HG03196 (cell line): ENCODE measurements around the gene KAZALD1.
A peak's percentile ranks its signal among the peaks of the same experiment; 100 is the strongest.

ENCODE experiments used
- ATAC-seq: cut with Tn5 transposase; IDR thresholded peaks from one replicate; pipeline ENCODE4 v1.9.1; 2021; ENCODE audit not compliant: unreplicated experiment

Gene KAZALD1

DNA sequence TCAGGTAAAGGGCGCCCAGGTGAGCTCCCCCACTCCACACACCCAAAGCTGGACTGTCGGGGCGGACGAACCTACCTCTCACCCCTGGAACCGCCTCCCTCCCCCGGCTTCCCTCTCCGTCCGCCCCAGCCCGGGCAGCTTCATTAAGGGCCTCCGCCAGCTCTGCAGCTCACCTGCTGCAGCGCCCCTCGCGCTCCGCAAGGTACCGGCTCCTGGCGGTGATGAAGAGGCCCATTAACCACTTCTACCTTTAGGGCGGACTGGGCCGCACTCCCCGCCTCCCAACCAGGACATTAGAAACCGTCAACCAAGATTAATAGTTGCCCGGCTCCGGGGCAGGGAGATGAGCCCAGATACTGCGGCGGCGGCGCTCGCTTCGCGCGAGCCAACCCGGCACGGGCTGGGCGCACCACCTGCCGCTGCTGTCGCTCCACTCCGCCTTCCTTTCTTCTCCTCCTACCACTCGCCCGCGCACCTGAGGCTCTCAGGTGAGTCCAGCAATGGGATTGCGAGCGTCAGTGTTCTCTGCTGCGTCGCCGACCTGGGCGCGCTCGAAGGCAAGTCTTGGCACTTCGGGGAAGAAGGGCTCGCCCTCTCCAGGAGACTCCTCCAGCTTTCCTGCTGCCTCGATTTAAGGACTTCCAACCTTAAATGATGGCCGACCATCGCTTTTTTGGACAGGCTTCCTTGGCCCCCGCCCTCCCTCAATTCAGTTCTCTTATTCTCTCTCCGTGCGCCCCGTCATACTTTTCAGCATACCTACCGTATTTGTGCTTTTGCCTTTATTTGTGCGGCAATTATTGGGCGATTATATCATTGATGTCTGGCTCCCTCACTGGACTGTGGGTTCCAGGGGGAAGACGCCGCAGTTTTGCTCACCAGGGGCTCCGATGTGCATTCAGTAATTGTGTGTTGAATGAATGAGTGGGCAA, 13.6 kb upstream of the KAZALD1 start:
- ATAC-seq: no peak

DNA sequence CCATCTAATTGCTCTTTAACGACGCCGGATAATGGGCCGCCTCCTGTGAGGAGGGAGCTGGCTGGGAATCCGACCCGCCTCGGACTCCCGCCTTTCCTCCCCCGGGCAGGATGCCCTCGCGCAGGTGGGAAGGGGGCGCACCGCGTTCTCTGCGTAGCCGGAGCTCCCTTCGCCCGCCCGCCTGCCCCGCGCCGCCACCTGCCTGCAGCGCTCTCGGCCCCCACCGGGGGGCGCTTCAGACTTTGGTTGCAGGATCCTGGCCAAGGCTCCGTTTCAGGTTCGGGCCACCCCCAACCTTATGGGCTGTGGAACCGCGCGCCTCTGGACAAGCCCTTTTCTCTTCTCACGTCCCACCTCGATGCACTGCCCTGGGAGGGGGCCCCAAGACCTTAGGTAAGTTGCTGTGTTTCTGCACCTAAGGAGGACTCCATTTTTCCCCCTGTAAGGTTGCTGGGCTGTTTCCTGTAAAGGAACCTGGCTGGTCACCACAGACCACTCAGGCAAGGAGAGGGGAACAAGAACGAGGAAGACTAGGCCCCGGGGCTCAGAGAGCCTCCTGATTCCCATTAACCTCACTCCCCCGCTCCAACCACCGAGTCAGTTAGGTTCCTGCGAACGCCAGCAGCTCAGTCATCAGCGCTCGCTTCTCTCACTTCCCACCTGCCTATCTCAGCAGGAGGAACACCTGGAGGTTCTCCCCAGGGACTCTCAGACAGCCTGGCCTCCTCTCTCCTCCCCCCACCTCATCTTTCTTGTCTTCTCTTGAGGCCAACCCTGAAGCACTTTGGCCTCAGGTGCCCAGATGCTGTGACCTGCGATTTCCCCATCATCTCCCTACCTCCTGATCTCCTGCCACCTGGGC, 11.3 kb upstream of the KAZALD1 start:
- ATAC-seq: no peak

DNA sequence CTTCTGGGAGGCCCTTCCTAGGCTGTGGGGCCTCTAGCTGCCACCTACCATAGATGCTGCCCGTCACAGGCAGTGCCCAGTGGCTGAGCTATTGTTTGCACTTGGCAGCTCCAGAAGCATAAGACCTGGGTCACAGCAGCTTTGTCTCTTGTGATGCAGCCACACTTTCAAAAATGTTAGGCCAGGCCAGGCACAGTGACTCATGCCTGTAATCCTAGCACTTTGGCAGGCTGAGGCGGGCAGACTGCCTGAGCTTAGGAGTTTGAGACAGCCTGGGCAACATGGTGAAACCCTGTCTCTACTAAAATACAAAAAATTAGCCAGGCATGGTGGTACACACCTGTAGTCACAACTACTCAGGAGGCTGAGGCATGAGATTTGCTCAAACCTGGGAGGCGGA, 9.5 kb upstream of the KAZALD1 start:
- no peak for ATAC-seq

DNA sequence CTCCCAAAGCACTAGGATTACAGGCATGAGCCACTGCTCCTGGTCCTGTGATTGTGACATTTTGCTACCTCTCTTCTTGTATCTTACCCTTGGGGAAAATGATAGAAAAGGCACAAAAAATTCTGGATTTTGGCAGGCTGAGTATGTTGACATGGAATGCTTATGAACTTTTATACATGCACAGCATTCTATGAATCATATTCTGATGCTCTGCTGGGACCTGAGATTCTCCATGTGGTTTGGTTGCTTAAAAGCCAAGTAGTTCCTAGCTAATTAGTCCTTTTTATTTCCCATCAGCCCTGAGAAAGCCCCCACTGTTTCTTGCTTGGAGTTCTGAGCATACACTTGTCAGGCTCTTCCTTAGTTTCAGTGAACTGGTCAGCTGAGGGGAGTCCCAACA, 8.3 kb upstream of the KAZALD1 start:
- ATAC-seq: no peak

DNA sequence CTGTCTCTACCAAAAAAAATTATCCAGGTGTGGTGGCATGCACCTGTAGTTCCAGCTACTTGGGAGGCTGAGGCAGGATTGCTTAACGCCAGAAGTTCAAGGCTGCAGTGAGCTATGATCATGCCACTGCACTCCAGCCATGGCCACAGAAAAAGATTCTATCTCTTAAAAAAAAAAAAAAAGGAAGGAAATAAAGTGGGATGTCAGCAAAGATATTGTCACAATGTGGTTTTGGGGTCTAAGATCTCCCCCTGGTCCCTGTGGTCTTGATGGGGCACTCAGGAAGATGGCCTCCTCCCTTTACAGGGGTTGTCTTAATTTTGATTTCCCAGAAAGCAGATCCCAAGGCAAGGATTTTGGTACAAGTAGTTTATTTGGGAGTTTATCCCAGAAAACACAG, 7.4 kb upstream of the KAZALD1 start:
- no peak for ATAC-seq

DNA sequence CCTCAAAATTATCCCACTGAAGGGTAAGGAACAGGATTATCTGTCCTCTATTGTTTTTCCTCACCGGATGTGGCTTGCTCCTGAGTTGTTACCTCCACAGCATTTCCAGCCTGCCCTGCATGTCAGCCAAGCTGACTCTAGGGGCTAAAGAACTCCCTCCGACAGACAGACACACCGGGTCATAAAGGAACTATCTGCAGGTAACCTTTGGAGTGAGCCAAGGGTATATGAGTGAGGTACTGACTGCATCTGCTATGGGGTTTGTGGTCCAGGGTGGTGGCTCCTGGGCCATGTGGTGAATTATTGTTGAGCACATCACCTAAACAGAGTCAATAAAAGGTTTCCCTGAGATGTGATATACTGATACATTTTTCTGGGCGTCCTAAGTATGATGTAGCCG, 6.9 kb upstream of the KAZALD1 start:
- no peak for ATAC-seq

DNA sequence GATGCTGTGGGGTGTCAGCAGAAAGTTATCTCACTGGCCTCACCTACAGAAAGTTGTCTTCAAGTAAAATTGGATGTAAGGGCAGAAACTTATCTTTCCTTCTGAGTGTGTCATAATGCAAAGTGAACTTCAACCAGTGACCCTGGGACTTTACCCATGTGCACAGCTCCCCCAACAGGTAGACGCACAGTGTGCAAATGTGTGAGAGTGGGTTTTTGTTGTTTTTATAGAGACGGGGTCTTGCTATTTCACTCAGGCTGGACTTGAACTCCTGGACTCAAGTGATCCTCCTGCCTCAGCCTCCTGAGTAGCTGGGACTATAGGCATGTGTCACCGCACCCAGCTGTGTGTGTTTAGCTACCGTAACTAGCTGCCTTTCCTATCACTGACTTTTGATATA, 6.4 kb upstream of the KAZALD1 start:
- no peak for ATAC-seq

DNA sequence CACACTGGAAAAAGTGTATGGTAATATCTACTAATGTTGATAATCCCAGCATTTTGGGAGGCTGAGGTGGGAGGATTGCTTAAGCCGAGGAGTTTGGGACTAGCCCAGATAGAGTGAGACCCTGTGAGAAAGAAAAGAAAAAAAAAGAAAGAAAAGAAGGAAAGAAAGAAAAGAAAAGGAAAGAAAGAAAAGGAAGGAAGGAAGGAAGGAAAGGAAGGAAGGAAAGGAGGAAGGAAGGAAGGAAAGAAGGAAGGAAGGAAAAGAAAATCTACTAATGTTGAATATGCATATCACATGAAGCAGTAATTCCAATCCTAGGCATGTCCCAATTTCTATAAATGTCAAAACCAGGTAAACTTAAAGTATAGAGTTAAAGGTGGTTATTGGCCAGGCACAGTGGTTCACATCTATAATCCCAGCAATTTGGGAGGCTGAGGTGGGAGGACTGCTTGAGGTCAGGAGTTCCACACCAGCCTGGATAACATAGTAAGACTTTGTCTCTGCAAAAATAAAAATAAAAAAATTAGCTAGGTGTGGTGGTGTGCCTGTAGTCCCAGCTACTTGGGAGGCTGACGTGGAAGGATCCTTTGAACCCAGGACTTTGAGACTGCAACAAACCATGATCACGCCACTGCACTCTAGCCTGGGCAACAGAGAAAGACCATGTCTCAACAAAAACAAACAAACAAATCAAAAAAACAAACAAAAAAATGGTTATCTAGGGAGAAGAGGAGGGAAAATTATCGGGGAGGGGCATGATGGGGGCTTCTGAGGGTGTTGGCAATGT, 5.2 kb upstream of the KAZALD1 start:
- no peak for ATAC-seq

DNA sequence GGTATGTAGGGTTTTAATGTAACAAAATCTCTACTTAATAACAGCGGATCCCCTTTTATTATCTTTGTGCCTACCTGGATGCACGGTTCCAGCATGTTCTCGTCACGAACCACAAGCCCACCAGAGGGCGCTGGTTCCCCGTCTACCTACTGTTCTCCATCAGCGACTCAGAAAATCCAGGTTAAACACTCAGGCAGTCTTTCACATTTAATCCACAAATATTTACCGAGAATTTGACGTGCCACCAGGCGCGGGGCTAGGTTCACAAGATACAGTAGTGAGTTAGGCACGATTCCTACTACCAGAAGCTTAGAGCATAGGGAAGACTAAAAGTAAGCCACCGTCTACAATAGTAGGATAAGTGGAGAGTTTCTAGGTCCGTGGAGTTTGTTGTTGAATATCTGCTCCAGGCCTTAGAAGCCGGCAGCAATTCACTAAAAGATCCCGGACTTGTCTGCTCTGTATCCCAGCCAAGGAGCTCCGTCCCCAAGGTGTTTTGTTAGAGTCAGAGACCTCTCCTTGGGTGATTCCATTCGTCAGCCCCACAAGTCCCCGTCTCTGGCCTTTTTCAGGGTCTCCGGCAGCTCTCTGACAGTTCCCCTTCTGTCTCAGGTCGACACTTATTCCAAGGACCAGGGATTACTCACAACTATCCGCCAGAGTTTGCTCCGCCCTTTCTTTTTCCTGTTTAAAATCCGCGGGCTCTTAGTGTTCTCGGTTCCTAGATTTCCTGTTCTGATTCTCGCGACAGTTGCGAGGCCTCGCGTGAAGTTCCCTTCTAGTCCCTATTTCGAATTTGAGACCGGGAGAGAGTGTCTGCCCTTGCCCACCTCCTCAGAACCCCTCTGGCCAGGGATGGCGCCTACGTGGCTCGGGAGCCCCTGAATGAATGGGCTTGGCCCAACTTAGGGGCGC, 1.5 kb upstream of the KAZALD1 start:
- peak; percentile 37 for ATAC-seq

DNA sequence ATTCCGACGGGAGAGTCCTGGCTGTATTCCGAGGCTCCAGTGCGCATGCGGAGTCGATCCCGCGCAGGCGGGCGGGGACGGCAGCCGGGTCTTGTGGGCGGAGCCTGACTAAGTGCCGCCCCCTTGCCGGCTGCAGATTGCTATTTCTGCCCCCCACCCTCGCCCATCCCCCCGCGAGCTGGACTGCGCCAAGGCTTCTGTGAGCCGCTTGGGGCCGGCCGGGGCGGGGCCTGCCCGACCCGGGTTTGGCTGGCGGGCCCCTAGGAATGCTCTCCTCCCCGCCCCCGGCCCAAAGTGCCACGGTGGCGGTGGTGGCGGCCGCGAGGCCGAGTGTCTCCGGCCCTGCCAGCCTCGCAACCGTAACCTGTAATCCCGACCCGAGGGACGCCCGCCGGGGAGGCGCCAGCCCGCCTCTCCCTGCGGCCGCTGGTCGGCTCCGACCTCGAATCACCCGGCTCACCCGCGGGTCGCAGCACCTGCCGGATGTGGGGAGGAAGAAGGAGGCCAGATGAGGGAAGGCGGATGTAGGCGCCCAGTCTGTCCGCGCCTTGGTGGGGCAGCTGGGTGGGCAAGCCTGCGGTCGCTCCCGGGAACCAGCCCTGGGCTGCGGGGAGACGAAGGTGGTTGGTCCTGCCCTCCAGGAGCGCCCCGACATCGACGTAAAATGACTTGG, 702 bp upstream of the KAZALD1 start:
- ATAC-seq: peak; percentile 48

DNA sequence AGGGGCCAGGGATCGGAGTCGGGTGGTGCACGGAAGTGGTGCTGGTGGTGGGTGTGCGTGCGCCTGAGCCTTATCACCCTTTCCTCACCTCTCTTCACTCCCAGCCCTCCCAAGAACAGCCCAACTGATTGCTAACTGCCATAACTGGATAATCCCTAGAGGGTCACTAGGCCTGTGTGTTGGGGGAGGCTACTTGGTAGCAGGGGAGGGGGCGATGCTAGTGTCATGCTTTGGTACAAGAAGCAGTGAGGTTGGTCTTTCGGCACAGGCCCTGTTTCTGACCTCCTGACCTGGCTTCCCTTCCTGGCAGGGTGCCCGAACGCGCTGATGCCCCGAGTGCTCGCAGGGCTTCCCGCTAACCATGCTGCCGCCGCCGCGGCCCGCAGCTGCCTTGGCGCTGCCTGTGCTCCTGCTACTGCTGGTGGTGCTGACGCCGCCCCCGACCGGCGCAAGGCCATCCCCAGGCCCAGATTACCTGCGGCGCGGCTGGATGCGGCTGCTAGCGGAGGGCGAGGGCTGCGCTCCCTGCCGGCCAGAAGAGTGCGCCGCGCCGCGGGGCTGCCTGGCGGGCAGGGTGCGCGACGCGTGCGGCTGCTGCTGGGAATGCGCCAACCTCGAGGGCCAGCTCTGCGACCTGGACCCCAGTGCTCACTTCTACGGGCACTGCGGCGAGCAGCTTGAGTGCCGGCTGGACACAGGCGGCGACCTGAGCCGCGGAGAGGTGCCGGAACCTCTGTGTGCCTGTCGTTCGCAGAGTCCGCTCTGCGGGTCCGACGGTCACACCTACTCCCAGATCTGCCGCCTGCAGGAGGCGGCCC, 652 bp downstream of the KAZALD1 start:
- no peak for ATAC-seq

DNA sequence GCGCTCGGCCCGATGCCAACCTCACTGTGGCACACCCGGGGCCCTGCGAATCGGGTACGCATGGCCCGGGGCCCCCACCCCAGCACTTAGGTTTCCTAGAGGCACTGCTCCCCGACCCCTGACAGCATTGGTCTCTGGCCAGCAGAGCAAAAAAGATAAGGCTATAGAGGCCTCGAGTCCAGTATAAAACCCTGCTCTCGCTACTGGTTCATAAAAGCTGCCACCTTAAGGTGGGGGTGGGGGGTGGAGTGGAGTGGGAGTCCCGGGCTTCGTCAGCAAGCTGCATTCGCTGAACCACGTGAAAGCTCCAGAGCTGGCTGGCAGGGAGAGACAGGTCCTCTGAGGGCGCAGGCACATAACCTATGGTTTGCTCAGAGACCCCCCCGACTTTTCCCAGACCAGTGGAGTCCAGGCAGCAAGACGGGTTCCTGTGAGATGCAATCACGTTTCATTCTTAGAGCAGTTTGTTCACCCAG, 1.3 kb downstream of the KAZALD1 start:
- no peak for ATAC-seq

DNA sequence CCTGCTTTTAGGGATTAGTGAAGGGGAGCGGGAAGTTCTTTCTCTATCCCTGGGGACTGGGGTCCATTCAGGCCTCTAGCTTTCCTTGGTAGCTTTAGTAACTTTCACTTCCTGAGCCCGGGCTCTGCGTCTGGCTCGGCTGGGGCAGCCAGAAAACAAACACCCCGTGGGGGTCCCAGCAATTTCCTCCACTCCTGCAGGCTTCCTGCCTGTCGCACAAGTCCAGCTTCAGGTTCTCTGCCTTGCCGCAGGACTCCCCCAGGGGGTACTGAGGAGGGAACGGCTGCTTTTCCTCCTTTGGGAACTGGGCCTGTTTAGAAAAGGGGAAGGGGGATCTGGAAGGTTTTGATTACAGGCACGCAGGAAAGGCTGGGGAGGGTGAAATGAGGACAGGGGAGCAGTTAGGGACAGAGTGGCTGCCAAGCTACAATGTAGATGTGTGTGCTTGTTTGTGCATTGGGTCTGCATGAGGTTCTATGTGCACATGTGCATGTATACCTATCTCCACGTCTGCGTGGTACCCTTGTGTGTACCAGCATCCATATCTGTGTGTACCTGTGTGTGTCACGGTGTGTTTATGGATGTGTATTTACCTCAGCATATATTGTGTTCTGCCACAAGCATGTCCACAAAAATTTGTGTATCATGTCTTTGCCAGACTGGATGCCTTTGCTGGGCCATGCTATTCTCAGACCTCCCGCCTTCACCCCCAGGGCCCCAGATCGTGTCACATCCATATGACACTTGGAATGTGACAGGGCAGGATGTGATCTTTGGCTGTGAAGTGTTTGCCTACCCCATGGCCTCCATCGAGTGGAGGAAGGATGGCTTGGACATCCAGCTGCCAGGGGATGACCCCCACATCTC, 2.0 kb downstream of the KAZALD1 start:
- no peak for ATAC-seq

DNA sequence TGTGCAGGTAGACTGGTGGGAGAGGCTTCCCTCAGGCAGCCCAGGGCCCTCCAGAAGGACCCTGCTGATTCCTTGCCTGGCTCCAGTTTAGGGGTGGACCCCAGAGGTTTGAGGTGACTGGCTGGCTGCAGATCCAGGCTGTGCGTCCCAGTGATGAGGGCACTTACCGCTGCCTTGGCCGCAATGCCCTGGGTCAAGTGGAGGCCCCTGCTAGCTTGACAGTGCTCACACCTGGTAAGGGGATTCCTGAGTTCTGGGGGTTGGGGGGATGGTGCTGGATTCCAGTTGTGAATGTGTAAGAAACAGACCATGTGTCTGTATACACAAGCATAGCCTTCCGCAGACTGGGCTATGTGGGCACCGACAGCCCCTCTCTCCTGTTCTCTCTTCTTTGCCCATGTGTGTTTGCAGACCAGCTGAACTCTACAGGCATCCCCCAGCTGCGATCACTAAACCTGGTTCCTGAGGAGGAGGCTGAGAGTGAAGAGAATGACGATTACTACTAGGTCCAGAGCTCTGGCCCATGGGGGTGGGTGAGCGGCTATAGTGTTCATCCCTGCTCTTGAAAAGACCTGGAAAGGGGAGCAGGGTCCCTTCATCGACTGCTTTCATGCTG, 2.7 kb downstream of the KAZALD1 start:
- no peak for ATAC-seq

DNA sequence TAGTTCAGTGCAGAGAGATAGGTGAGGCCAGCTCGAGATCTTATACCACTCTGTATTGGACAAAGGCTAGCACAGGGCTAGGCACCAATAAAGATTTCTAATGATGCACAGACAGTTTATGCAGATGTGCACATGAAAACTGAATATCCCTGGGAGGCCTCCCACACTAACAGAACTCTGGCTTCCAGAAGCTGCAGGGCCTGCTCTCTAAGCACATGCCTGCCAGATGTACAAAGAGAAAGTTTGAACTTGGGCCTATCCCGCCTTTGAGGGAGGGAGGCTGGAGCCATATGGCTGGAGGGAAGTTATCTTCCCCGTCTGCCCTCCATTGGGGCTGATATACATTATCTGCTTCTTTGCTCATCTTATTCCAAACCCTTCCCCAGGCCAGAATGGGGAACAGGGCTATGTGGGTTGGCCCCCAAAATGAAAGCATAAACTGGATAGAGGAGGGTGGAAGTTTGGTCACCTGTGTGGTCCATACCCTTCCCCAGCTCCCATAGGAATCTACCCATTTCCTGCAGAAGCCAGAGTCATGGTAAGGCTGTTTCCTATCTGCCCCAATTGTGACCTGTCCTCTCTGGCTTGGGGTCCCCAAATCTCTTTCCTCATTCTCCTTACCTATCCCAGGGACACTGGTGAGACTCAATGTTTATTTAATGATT, 3.8 kb downstream of the KAZALD1 start:
- no peak for ATAC-seq

DNA sequence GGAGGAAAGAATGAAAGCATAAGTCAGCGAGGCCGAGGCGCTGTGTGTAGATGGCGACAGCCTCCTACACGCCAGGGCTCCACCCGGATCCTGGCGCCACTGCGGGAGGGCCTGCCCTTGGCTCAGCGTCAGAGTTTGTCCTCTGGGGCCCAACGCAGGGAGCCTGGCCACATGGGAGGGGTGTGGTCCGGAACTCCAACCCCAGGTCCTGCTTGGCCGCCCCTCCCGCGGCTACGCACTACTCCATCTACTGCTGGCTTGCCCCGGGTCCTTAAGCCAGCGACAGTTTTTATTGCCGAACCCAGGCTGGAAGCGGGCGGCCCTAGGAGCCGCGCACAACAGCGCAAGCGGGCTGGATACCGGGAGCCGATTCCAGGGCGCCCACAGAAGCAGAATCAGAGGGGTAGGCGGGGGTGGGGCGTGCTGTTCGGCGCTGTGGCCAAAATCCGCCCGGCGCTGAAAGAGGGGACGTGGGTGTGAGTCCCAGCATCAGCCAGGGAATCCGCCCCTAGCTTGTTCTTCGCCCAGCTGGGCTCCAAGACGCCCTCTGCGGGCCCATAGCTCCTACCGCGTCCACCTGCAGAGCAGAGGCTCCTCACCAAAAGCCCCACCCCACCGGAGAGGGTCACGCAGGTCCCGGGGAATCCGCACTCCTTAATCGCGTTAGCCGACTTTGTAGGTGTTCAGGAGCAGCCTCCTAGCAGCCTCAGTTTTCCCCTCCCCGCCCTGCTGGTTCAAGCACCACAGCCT, 4.5 kb downstream of the KAZALD1 start:
- no peak for ATAC-seq
